Measurements from ENCODE around the gene CPTP. TPM values are rescaled to one million over a fixed set of nuclear protein-coding genes. Genes with fewer than 3 reads are reported as not detected.

The CPTP gene
- total RNA-seq, 1 experiment from 2014 or later: 14.0 TPM

DNA sequence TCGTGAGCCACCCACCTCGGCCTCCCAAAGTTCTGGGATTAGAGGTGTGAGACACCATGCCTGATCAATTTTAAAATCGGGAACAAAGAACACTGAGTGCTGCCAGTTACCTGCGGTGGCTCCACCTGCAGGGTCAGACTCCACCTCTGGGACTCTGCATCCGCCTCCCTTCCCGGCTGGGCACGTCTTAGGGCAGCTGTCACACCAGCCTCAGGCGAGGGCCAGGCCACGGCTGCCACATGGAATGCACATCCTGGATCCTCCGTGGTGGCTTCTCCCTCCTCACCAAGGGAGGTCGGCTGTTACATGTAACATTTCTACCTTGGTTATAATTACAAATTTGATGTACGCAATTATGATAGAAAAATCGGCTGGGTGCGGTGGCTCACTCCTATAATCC is 39.7 kb downstream of the CPTP start:
- Mint-ChIP-seq H3K4me3 (no peak overlapping the region), H3K36me3 (ENCODE audit: insufficient read depth in 1 of 3, low read depth in 3 of 3) (no peaks in the 10 kb centered on the region), H3K9me3 (no peaks in the 10 kb centered on the region; a peak in 2 of 5 replicates), H3K27me3 (ENCODE audit: low read depth) (peaks cover 34% of the 10 kb centered on the region), H3K4me1 (peaks cover 12 to 21% of the 10 kb centered on the region in 2 experiments), H3K27ac (no peak overlapping the region; a peak in 1 of 7 replicates)
- no peak overlapping the region for H4K8ac ChIP-seq (replicated peaks; ENCODE audit: insufficient read length, low read depth, low read length)
- no peak overlapping the region for H2BK12ac ChIP-seq (ENCODE audit: insufficient read length, low read depth, low read length)
- TF ChIP-seq, protein P1, sequence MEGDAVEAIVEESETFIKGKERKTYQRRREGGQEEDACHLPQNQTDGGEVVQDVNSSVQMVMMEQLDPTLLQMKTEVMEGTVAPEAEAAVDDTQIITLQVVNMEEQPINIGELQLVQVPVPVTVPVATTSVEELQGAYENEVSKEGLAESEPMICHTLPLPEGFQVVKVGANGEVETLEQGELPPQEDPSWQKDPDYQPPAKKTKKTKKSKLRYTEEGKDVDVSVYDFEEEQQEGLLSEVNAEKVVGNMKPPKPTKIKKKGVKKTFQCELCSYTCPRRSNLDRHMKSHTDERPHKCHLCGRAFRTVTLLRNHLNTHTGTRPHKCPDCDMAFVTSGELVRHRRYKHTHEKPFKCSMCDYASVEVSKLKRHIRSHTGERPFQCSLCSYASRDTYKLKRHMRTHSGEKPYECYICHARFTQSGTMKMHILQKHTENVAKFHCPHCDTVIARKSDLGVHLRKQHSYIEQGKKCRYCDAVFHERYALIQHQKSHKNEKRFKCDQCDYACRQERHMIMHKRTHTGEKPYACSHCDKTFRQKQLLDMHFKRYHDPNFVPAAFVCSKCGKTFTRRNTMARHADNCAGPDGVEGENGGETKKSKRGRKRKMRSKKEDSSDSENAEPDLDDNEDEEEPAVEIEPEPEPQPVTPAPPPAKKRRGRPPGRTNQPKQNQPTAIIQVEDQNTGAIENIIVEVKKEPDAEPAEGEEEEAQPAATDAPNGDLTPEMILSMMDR (conservative IDR thresholded peaks at IDR 0.05): no peak
- H3K56ac ChIP-seq (ENCODE audit: insufficient read length, low read depth, low read length): no peak overlapping the region
- no peaks in the 10 kb centered on the region for H3K79me2 ChIP-seq (ENCODE audit: insufficient read depth, low read length)
- H3K4me1 ChIP-seq (ENCODE audit: insufficient read depth, low read length): peaks cover 2% of the 10 kb centered on the region; the same call in 1 of the 2 replicates
- H2BK120ac ChIP-seq (ENCODE audit: low read depth, low read length, poor library complexity, severe bottlenecking): no peak overlapping the region
- no peak overlapping the region for H2AFZ ChIP-seq (ENCODE audit: low read length)
- H3K14ac ChIP-seq (ENCODE audit: insufficient read depth, low read length): no peak overlapping the region
- H4K91ac ChIP-seq (ENCODE audit: insufficient read length, low read depth, low read length): no peak overlapping the region
- no peaks in the 10 kb centered on the region for H3K23me2 ChIP-seq (ENCODE audit: insufficient read length, low read depth, low read length, poor library complexity, severe bottlenecking)
- no CpG with 5 or more reads among the region's 14 CpGs for WGBS (ENCODE audit: extremely low coverage, insufficient read length, low lambda C conversion rate)
- peaks cover 20% of the 10 kb centered on the region for H3K9me3 ChIP-seq (ENCODE audit: control insufficient read depth, low read depth, low read length)
- H3K18ac ChIP-seq (ENCODE audit: insufficient read length, low read depth, low read length): no peak overlapping the region
- no peak overlapping the region for H2BK5ac ChIP-seq (ENCODE audit: insufficient read length, low read length)
- no peaks in the 10 kb centered on the region for H4K20me1 ChIP-seq (ENCODE audit: control insufficient read depth, insufficient read depth, insufficient read length)
- no peak overlapping the region for H3K9ac ChIP-seq (ENCODE audit: extremely low read depth, insufficient read length, low read length)
- no peak overlapping the region for H3K23ac ChIP-seq (ENCODE audit: insufficient read length, low read depth, low read length)
- no peak overlapping the region for H3K4me2 ChIP-seq (ENCODE audit: insufficient read depth, insufficient read length, low read length)
- H3K27ac ChIP-seq (ENCODE audit: insufficient read length, low read depth, low read length): no peak overlapping the region
- H4K5ac ChIP-seq (ENCODE audit: insufficient read length, low read depth, low read length): no peak overlapping the region
- DNase-seq: peak; percentile 37
- no peak overlapping the region for H3T11ph ChIP-seq (ENCODE audit: low read length)
- no peak overlapping the region for H3K4ac ChIP-seq (ENCODE audit: low read depth, low read length)
- no peak overlapping the region for H2BK15ac ChIP-seq (ENCODE audit: low read depth, low read length)
- H2BK20ac ChIP-seq (ENCODE audit: low read depth, low read length, poor library complexity, severe bottlenecking): no peak overlapping the region
- H3K27me3 ChIP-seq (ENCODE audit: insufficient read depth, low read length): no peaks in the 10 kb centered on the region
- no peak overlapping the region for H2AK5ac ChIP-seq (ENCODE audit: insufficient read length, low read length)
- H3K79me1 ChIP-seq (ENCODE audit: insufficient read depth, low read depth, low read length, poor library complexity, severe bottlenecking): no peaks in the 10 kb centered on the region
